ENCODE data around the gene IDH3B. TPM values are rescaled to one million over a fixed set of nuclear protein-coding genes. Genes with fewer than 3 reads are reported as not detected.

IDH3B gene
- total and polyA plus RNA-seq, 2 donors (not counting 1 experiment from before 2014, with no cell fraction given) = 131 to 225 TPM

- Mint-ChIP-seq H3K4me1 (peaks cover 25% of the 10 kb centered on the region), H3K4me3 (peak within 1 kb of the TSS; percentile 91), H3K9me3 (ENCODE audit: insufficient read depth) (no peaks in the 10 kb centered on the region), H3K27me3 (no peaks in the 10 kb centered on the region), H3K27ac (peak within 1 kb of the TSS; percentile 91)
- peaks cover 30% of the 10 kb centered on the region for H3K79me2 ChIP-seq (ENCODE audit: control insufficient read depth, insufficient read depth, low read length)
- peak within 1 kb of the TSS; percentile 81 to 86 (median 85) for H3K4me3 ChIP-seq (ENCODE audit: control extremely low read depth in 1 of 5, extremely low read depth in 1 of 5, insufficient read depth in 1 of 5, low read depth in 2 of 5, low read length in 4 of 5)
- ChIA-PET POLR2A (interaction anchor here (0.9 to 4.8 kb wide), 8 partner anchors 12 to 549 kb away, joined by 3 to 57 read pairs (median 4); partner anchors contain the start of genes IDH3B, MRPS26, SNRPB and ZNF343), CTCF (interaction anchor here (0.6 to 3.9 kb wide), 10 partner anchors 12 to 830 kb away, joined by 3 to 22 read pairs (median 4); partner anchors contain the start of gene IDH3B)
- H3K27ac ChIP-seq (ENCODE audit: low read length in 2 of 2) = peak within 1 kb of the TSS; percentile 77 to 93
- intact Hi-C loops (cut with micrococcal nuclease) = loop anchor here (1.0 to 2.0 kb wide), 8 partner anchors 12 to 393 kb away; partner anchors contain the start of genes EBF4, IDH3B, PCED1A and SNRPB
- H3K4me2 ChIP-seq (replicated peaks; ENCODE audit: low read depth, low read length, poor library complexity, severe bottlenecking) = peak within 1 kb of the TSS; percentile 94
- ATAC-seq (ENCODE audit: low read depth) (peak; percentile 89), DNase-seq (peak; percentile 98)
- WGBS (ENCODE audit: insufficient coverage) = under 1% methylated on average over 95 of the region's 101 CpGs
- no peaks in the 10 kb centered on the region for H3K9me3 ChIP-seq (ENCODE audit: control extremely low read depth in 1 of 3, control insufficient read depth in 2 of 3, insufficient read depth in 1 of 3, low read length in 2 of 3)
- H2AFZ ChIP-seq (ENCODE audit: insufficient read depth, low read depth, low read length, poor library complexity, severe bottlenecking) = peak within 1 kb of the TSS; percentile 93
- TF ChIP-seq CTCF (IDR thresholded peaks at IDR 0.05) (no peak), EZH2 (IDR thresholded peaks at IDR 0.05; ENCODE audit: borderline replicate concordance, insufficient read depth, low read depth, low read length, poor library complexity, severe bottlenecking) (no peak)
- H3K4me1 ChIP-seq (ENCODE audit: control insufficient read depth in 2 of 2, insufficient read depth in 2 of 2, low read length in 2 of 2) = peaks cover 19 to 20% of the 10 kb centered on the region in 2 donors
- peaks cover 41% of the 10 kb centered on the region for H4K20me1 ChIP-seq (ENCODE audit: control insufficient read depth, insufficient read depth, low read length, poor library complexity, severe bottlenecking)
- peaks cover 2 to 32% of the 10 kb centered on the region in 2 experiments for H3K36me3 ChIP-seq (replicated peaks in 1 of 2; ENCODE audit: control extremely low read depth in 1 of 2, control insufficient read depth in 1 of 2, extremely low read depth in 1 of 2, insufficient read depth in 2 of 2, low read length in 1 of 2)
- H3K9ac ChIP-seq (ENCODE audit: low read length) = peak within 1 kb of the TSS; percentile 88
- no peaks in the 10 kb centered on the region for H3K27me3 ChIP-seq (replicated peaks in 1 of 4; ENCODE audit: control extremely low read depth in 1 of 4, control insufficient read depth in 3 of 4, insufficient read depth in 4 of 4, low read length in 3 of 4)
Observed at GRCh38 chr20:2651772-2652723, 12.0 kb downstream of the IDH3B start, which contains the start of gene NOP56. TSS of gene NOP56 (plus strand) at chr20:2652632. CDS start at chr20:2652661, 29 bp downstream.
